Nephron (organoid): Measurements from ENCODE around the gene SLC35E1.
"Not testable (repeated sequence)": the region's sequence is repeated elsewhere in the genome, so short reads cannot be mapped to it uniquely, and the experiment has no call there.

Source experiments
- H3K27ac Mint-ChIP-seq, 3 experiments: 2 replicates each; pipeline ENCODE4 v1.8.0; 2020; ENCODE audit warnings: mixed read lengths in 3 of 3, mild to moderate bottlenecking in 2 of 3, moderate library complexity in 1 of 3
- H3K27me3 Mint-ChIP-seq: 2 replicates; pipeline ENCODE4 v1.8.0; 2021; ENCODE audit warnings: low read depth, mild to moderate bottlenecking, moderate library complexity, mixed read lengths
- H3K36me3 Mint-ChIP-seq: 2 replicates; pipeline ENCODE4 v1.8.0; 2020; ENCODE audit warnings: low read depth, mixed read lengths
- H3K4me1 Mint-ChIP-seq: 2 replicates; pipeline ENCODE4 v1.8.0; 2020; ENCODE audit warnings: mixed read lengths
- H3K4me3 Mint-ChIP-seq, 3 experiments: 2 replicates each; pipeline ENCODE4 v1.8.0; 2020; ENCODE audit warnings: mild to moderate bottlenecking in 3 of 3, mixed read lengths in 3 of 3, moderate library complexity in 2 of 3
- H3K9me3 Mint-ChIP-seq: 2 replicates; pipeline ENCODE4 v1.8.0; 2020; ENCODE audit warnings: mixed read lengths
- CTCF ChIP-seq, 3 experiments: fragments of 200-600 bp; sonication (generic); IDR thresholded peaks; one replicate each; pipeline ENCODE4 v1.5.0; 2021; ENCODE audit warnings: antibody characterized with exemption in 3 of 3; ENCODE audit not compliant: unreplicated experiment in 3 of 3

Gene SLC35E1

GRCh38 chr19:16518483-16519229, 53.6 kb downstream of the SLC35E1 start:
- H3K4me1 Mint-ChIP-seq = no peaks in the 10 kb centered on the region
- H3K9me3 Mint-ChIP-seq = no peaks in the 10 kb centered on the region
- TF ChIP-seq CTCF (IDR thresholded peaks at IDR 0.05; ENCODE audit: unreplicated experiment in 3 of 3) = no peak
- H3K27ac Mint-ChIP-seq = no peak overlapping the region
- peaks cover 42% of the 10 kb centered on the region for H3K36me3 Mint-ChIP-seq
- no peak overlapping the region for H3K4me3 Mint-ChIP-seq
- H3K27me3 Mint-ChIP-seq = no peaks in the 10 kb centered on the region

DNA sequence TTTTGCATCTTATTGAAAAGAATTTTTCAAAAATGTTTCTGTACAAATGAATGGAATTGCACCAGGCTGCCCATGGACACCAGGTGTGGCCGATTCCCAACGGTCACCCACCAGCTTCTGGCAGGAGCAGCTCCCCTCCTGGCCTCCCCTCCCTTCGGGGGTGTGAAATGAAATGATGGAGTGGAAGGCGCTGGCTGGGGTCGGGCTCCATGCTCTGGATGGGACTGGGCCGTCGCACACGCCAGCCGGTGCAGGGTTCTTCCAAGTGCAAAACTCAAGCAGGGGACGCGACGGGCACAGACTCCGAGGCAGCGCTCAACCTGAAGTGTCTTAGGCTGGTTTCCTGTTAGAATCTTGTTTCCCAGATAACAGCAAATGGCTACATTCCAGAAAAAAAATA, 54.2 kb downstream of the SLC35E1 start:
- Mint-ChIP-seq H3K4me1 (no peaks in the 10 kb centered on the region), H3K9me3 (no peaks in the 10 kb centered on the region), H3K27me3 (no peaks in the 10 kb centered on the region), H3K36me3 (peaks cover 41% of the 10 kb centered on the region), H3K27ac (no peak overlapping the region), H3K4me3 (no peak overlapping the region)
- TF ChIP-seq CTCF (IDR thresholded peaks at IDR 0.05; ENCODE audit: unreplicated experiment in 3 of 3) = no peak

GRCh38 chr19:16516923-16517610, 55.1 kb downstream of the SLC35E1 start:
- H3K36me3 Mint-ChIP-seq = peaks cover 40% of the 10 kb centered on the region
- no peaks in the 10 kb centered on the region for H3K4me1 Mint-ChIP-seq
- no peaks in the 10 kb centered on the region for H3K9me3 Mint-ChIP-seq
- no peak overlapping the region for H3K4me3 Mint-ChIP-seq
- no peak for TF ChIP-seq CTCF (IDR thresholded peaks at IDR 0.05; ENCODE audit: unreplicated experiment in 3 of 3)
- no peaks in the 10 kb centered on the region for H3K27me3 Mint-ChIP-seq
- H3K27ac Mint-ChIP-seq = no peak overlapping the region

- Mint-ChIP-seq H3K27me3 (no peaks in the 10 kb centered on the region), H3K4me1 (no peaks in the 10 kb centered on the region), H3K27ac (no peak overlapping the region), H3K4me3 (no peak overlapping the region), H3K36me3 (peaks cover 45% of the 10 kb centered on the region), H3K9me3 (no peaks in the 10 kb centered on the region)
- no peak for TF ChIP-seq CTCF (IDR thresholded peaks at IDR 0.05; ENCODE audit: unreplicated experiment in 3 of 3)
Measured at GRCh38 chr19:16516381-16516780, 55.8 kb downstream of the SLC35E1 start.

- H3K4me1 Mint-ChIP-seq = no peaks in the 10 kb centered on the region
- no peak for TF ChIP-seq CTCF (IDR thresholded peaks at IDR 0.05; ENCODE audit: unreplicated experiment in 3 of 3)
- no peaks in the 10 kb centered on the region for H3K9me3 Mint-ChIP-seq
- H3K4me3 Mint-ChIP-seq = no peak overlapping the region
- H3K36me3 Mint-ChIP-seq = peaks cover 41% of the 10 kb centered on the region
- H3K27me3 Mint-ChIP-seq = no peaks in the 10 kb centered on the region
- no peak overlapping the region for H3K27ac Mint-ChIP-seq
Measured at GRCh38 chr19:16514383-16515019, 57.7 kb downstream of the SLC35E1 start.

- not testable (repeated sequence) for H3K27me3 Mint-ChIP-seq, H3K27ac Mint-ChIP-seq, H3K4me1 Mint-ChIP-seq, H3K4me3 Mint-ChIP-seq, H3K9me3 Mint-ChIP-seq
- H3K36me3 Mint-ChIP-seq = peaks cover 31% of the 10 kb centered on the region
Measured at GRCh38 chr19:16512611-16513010, 59.6 kb downstream of the SLC35E1 start.
